ENCODE data around the gene SLX1A.

GRCh38 chr16:30186782-30187555, 6.7 kb upstream of the SLX1A start:
- TF ChIP-seq CTCF (IDR thresholded peaks at IDR 0.05) (peak; percentile 56 to 82 (median 70)), POLR2A (IDR thresholded peaks at IDR 0.05) (no peak)

All from esophagus squamous epithelium (tissue), 4 donors.